ENCODE data around the gene NUP214.
"Not testable (repeated sequence)": the region's sequence is repeated elsewhere in the genome, so short reads cannot be mapped to it uniquely, and the experiment has no call there.

The NUP214 gene

GRCh38 chr9:131201856-131202255, 76.5 kb downstream of the NUP214 start:
- no peak for DNase-seq

- DNase-seq = no peak
These were observed 78.2 kb downstream of the NUP214 start for GRCh38 chr9:131203431-131204218.

DNA sequence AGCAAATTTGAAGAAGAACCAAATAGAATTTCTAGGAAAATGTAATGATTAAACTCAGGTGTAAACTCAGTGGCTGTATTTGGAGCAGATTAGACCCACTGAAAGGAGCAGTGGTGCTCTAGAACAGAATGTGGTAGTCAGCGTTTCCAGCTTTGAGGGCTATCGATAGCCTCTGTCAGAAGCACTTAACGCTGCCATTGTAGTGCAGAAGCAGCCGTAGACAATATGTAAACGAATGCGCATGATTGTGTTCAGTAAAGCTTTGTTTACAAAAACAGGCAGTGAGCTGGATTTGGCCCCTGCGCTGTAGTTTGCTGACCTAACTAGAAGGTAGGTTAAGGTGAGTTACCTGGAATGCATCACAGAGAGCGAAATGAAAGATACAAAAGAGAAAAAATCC, 78.9 kb downstream of the NUP214 start:
- no peak for DNase-seq

DNA sequence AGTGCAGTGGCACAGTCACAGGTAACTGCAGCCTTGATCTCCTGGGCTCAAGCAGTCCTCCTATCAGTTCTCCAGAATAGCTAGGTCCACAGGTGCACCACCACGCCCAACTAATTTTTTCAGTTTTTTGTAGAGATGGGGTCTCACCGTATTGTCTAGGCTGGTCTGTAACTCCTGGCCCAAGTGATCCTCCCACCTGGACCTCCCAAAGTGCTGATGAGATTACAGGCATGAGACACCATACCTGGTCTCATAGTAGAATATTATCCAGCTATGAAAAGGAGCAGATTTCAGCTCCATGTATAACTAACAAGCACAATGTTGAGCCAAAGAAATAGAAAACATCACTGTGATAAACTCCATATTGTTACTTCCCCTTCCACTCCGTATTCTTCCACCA, 81.1 kb downstream of the NUP214 start:
- no peak for DNase-seq

DNA sequence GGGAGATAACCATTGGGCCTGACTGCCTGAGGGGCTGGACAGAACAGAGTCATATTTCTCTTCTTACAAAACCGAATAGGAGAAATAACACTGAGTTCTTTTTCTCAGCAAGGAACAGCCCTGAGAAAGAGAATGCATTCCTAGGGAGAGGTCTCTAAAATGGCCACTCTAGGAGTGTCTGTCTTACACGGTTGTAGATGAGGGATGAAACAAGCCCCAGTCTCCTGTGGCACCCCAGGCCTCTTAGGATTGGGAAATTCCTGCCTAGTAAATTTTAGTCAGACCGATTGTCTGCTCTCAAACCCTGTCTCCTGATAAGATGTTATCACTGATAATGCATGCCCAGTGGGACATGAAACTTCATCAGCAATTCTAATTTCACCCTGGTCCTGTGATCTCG, 86.5 kb downstream of the NUP214 start:
- not testable (repeated sequence) for DNase-seq

DNA sequence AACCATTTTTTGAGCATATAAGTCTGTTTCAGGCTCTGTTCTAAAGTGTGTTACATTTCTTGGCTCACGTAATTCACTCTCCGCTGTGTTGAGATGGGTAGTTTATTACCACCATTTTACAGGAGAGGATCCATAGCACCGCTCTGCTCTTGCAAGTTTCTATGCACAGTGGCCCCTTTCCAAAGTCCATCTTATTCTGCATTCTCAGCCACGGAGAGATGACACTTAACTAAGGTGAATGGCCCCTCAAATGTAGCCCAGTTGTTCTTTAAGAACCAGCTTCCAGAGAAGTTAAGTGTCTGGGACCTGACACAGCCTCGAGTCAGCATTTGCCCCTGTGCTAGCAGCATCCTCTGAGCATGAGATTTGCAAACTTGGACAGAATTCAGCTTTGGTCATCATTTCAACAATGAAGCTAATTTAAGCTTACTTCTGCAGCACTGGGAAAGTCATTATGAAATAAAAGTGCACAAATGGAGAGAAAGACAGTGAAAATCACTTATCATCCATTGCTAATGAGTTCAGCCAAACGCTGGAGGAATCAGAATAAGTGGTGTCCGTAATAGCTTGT, 89.0 kb downstream of the NUP214 start:
- DNase-seq = peak; percentile 52

- DNase-seq = no peak
These were observed 89.5 kb downstream of the NUP214 start for GRCh38 chr9:131214876-131215275.

DNA sequence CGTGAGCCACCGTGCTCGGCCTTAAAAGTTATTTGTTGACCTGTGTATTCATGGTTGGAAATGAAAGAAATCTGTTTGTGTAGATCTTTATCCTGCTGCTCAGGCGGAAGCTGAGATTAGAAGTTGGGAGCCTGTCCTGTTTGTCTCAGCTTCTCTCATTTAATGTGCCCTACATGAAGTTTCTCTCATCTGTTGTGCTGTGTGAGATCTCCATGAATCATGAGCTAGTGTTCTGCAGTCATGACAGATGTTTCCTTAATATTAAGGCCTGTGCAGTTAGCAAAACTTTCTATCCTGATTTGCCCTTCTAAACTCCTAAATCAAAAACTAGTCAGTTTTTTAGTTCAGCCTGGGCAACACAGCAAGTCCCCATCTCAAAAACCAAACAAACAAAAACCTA, 91.4 kb downstream of the NUP214 start:
- DNase-seq = no peak

DNA sequence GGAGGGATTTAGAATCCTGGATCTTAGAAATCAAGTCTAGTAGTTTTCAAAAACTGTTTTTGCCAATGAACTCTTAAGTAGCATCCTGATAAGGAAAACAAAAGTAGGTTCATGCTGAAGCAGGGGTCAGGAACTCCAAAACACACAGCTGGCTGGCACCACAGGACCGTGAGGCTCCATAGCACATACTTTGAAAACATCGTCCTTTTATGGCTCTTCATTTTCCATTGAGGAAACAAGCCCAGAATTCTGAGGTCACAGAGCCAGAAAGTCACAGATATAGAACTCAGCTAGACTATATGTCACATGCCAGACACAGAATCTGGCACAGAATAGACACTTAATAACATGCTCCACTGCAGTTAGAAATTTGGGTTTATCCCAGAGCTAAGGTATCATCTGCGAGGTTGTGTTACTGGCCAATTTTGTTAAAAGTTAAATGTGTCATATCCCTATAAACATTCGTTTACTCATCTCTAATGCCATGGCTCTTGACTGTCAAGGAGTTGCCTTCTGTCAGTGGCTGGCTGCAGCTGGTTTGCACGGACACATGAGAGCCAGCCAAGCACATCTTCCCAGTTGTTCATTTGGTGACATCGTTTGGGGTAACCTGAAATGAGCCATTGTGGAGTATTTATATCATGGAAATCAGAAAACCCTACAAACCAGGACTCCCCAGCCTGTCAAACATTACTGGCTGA, 92.1 kb downstream of the NUP214 start:
- DNase-seq = no peak

DNA sequence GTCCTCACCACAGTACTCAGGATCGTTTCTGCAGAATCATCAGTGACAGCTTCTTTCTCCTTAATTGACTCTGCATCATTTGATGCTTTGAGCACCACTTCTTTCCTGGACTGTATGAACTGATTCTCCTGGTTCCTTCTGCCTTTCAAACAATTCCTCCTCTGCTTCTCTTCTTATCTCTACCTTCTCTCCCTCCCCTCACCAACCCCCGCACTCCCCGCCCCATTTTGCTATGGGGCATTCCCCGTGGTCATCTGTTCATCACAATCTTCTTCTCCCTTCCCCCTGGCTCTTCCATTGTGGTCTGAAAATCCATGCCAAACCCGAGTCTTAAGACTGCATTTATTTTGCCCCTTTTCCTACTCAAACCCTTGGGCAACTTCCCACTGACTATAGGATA, 93.0 kb downstream of the NUP214 start:
- DNase-seq = no peak

GRCh38 chr9:131220485-131220884, 95.1 kb downstream of the NUP214 start:
- DNase-seq = no peak

DNA sequence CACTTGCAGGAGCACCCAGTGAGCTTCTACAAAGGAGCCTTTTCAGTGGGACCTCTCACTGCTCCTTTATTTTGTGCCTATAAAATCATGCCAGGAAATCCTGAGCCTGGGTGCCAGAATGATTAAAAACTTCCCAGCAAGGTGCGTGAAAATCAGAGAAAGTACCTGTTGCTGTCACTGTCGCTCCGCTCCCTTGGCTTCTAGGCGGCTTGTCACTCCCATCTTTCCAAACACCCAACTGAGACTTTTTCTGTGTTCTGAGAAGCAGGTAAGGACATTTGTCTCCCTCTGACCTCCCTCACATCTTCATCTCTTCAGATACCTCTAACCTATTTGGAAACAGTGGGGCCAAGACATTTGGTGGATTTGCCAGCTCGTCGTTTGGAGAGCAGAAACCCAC, 97.1 kb downstream of the NUP214 start:
- no peak for DNase-seq

DNA sequence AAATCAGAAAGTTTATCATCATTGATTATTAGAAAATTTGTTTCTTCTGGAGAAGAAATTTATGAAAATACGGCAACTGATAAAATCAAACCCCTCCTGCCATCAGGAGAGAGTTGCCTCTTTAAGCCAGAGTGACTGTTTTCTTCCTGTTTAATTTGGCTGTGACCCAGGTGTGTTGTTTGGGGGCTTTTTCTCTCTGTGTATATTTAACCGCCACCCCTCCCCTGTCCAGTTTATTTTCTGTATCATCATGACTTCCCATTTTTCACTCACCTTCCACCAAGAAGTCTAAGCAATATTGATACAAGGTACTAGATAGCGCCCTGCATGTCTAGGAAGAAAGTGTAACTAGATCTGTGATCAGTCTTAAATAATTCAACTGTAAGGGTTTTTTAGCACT, 100.8 kb downstream of the NUP214 start:
- no peak for DNase-seq

DNA sequence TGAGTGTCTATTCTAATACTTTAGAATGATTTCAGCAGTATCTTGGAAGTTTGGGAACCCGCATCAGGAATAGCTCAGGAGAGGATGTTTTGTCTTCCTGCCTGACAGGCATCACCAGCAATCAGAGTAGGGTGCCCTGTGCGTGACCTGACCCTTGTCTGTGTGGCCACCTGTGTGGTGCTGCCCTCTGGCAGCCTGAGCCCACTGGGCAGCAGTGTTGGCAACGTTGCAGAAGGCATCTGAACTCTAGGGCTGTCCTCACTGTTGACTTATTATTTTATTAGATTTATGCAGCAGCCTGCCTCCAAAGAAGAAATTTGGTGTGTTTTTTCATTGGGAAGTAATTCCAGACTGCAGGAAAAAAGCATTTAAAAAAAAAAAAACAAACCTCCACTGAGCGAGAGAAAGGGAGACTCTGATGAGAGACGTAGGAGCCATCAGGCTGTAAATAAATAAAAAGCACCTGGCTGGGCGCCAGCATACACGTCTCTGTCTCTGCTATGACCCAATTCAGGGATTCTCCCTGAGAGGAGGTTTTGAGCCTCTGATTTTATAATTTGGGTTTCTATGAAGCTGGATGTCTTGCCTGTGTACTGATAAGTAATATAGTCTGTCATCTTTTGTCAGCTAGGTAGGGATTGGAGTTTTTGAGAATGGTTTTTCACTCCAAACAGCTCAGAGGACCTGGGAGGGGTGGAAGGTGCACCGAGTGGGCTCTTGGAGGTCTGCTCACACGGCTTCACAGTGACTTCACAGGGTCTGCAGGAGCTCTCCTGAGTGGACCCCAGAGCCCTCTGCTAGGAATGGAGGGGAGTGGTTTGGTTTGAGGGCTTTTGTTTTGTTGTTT, 101.9 kb downstream of the NUP214 start:
- peak; percentile 16 for DNase-seq

DNA sequence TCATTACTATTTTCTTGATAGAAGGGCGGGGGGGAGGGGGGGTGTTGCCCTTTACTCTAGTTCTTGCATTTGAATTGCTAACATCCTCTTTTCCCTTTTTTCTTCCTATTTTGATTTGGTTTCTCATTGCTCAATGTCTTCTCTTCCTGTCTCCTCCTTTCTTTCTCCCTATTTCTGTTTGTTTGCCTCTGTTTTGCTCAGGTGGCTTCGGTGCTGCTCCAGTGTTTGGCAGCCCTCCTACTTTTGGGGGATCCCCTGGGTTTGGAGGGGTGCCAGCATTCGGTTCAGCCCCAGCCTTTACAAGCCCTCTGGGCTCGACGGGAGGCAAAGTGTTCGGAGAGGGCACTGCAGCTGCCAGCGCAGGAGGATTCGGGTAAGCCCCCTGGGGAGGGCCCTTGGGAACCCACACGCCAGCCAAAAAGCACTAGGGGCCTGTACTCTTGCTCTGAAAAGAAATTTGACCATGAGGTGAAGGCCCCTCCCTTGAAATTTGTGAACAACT, 102.6 kb downstream of the NUP214 start:
- DNase-seq = no peak

DNA sequence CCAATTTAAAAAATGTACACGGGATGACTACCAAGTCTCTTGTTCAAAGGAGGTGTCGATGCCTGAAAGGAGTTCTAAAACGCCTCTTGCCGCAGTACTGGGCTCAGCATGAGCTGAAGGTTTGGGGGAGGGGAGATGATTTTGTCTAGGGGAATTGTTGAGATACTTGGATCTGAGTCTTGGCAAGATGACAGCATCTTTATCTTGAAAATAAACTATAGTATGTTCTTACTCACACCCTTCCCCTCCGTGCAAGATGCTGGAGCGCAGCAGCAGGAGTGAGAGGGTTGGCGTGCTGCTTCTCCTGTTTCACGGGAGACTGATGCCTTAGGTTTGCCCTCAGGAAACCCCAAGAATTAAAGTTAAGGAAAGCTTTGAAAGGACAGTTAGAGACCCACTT, 103.6 kb downstream of the NUP214 start:
- no peak for DNase-seq

- DNase-seq = no peak
These were observed 108.2 kb downstream of the NUP214 start for GRCh38 chr9:131233556-131233955.

DNA sequence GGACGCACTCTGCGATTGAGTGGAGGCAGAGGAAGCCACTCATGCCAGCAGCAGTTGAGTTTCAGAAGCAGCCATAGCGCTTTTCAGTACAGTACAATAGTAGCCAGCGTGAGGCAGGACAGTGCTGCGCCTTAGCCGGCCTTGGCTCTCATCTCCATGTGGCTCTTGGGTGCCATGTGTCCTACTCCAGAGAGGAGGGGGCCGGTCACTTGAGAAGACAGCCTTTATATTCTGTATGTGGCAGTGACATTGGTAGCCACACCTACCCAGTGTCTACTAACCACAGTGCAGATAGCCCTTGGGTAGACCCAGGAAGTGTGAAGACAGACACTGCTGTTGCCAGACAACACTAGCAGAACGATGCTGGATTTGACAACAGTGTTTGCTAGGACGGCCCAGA, 108.6 kb downstream of the NUP214 start:
- no peak for DNase-seq

DNA sequence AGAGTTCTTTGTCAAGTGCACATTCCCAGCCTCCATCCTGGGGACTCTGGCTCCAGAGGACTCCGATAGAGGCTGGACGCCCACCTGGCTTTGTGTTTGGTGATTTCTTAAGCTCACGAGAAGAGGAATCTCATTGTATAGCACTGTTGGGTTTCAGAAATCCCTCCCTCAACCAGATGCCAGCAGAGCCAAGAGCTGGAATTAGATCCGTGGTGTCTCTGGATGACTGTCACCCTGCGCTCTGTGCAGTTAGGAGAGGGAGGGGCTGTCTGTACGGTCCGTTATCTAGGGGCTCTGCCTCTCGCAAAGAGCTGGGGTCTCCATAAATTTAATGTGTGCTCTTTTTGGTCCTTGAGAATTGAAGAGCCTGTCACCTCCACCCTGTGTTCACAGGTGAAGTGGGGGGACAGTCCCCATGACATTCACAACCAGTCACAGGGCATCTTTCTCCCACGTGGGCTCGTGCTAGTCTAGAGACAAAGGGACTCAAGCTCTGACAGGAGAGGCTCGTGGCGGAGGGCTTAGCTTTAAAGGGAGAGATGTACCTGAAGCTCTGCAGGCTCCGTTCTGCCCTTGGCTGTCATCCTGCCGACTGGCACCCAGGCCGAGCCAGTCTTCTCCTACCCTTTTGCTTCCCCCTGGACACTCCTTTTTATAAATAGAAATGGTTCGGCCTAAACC, 109.6 kb downstream of the NUP214 start:
- no peak for DNase-seq

- DNase-seq = no peak
These were observed 110.1 kb downstream of the NUP214 start for GRCh38 chr9:131235480-131235851.

DNA sequence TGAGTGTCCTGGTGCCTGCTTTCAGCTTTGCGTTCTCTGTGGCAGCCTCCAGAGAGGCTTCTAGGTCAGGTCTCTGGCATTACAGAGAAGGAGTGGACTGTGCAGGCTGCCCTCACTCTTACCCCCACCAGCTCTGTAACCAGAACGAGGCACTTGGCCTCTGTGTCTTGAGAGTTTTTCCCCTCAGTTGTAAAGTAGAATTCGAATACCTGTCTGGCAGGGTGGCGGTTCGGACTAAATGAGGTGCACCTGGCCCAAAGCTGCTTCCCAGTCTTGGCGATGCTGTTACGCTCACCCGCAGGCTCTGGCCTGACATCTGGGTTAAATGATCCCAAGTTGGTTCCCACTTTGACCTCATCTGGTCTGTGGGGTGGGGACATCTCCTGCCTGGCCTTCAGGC, 110.8 kb downstream of the NUP214 start:
- no peak for DNase-seq

- no peak for DNase-seq
These were observed 111.4 kb downstream of the NUP214 start for GRCh38 chr9:131236761-131237160.

- DNase-seq = no peak
These were observed 111.9 kb downstream of the NUP214 start for GRCh38 chr9:131237291-131237690.

Measured in midbrain (tissue), 1 donor.